SK-N-SH treated with all-trans-retinoic acid at 6 μM for 48 hours (cell line): Measurements from ENCODE around the gene BORCS6.

Experiments used
- ATAC-seq: fragments of 200-7000 bp; cut with Tn5 transposase; 3 replicates; pipeline ENCODE4 v1.9.1; 2020; ENCODE audit warnings: mild to moderate bottlenecking, moderate library complexity
- ARNTL ChIP-seq: fragments of 450-650 bp; formaldehyde crosslinking; IDR thresholded peaks from 2 replicates; pipeline ENCODE4 v1.5.0; 2020; ENCODE audit warnings: low read depth, mild to moderate bottlenecking, moderate library complexity, borderline replicate concordance
- BACH2 ChIP-seq: fragments of 250-450 bp; sonication (Bioruptor Pico); IDR thresholded peaks from 2 replicates; pipeline ENCODE4 v1.9.0; 2021; ENCODE audit warnings: mild to moderate bottlenecking, borderline replicate concordance
- CSDC2 ChIP-seq: fragments of 250-450 bp; sonication (Bioruptor Pico); IDR thresholded peaks from 2 replicates; pipeline ENCODE4 v1.5.0; 2020; ENCODE audit warnings: mild to moderate bottlenecking, moderate library complexity
- CSRNP3 ChIP-seq: fragments of 250-450 bp; sonication (Bioruptor Pico); IDR thresholded peaks from 2 replicates; pipeline ENCODE4 v1.5.1; 2021; ENCODE audit warnings: mild to moderate bottlenecking, moderate library complexity
- ESRRG ChIP-seq: fragments of 250-450 bp; sonication (Bioruptor Pico); IDR thresholded peaks from 2 replicates; pipeline ENCODE4 v1.6.1; 2021; ENCODE audit warnings: mild to moderate bottlenecking
- GLIS3 ChIP-seq: fragments of 250-450 bp; sonication (Bioruptor Pico); IDR thresholded peaks from 2 replicates; pipeline ENCODE4 v1.5.0; 2020; ENCODE audit warnings: mild to moderate bottlenecking, moderate library complexity
- ISL1 ChIP-seq: fragments of 250-450 bp; sonication (Bioruptor Pico); IDR thresholded peaks from 2 replicates; pipeline ENCODE4 v2.1.2; 2022; ENCODE audit warnings: mild to moderate bottlenecking, moderate library complexity
- OSR1 ChIP-seq: fragments of 250-450 bp; sonication (Bioruptor Pico); IDR thresholded peaks from 2 replicates; pipeline ENCODE4 v1.8.0; 2022; ENCODE audit warnings: moderate library complexity, mild to moderate bottlenecking, inconsistent platforms
- PATZ1 ChIP-seq: fragments of 250-450 bp; sonication (Bioruptor Pico); IDR thresholded peaks from 2 replicates; pipeline ENCODE4 v1.8.0; 2020; ENCODE audit warnings: mild to moderate bottlenecking, moderate library complexity, borderline replicate concordance
- PPARA ChIP-seq: fragments of 250-450 bp; sonication (Bioruptor Pico); IDR thresholded peaks from 2 replicates; pipeline ENCODE4 v1.5.0; 2020; ENCODE audit warnings: mild to moderate bottlenecking, borderline replicate concordance
- RARB ChIP-seq: fragments of 250-450 bp; sonication (Bioruptor Pico); IDR thresholded peaks from 2 replicates; pipeline ENCODE4 v1.8.0; 2021; ENCODE audit warnings: mild to moderate bottlenecking, moderate library complexity
- SNAI2 ChIP-seq: fragments of 250-450 bp; sonication (Bioruptor Pico); IDR thresholded peaks from 2 replicates; pipeline ENCODE4 v1.5.0; 2020; ENCODE audit warnings: mild to moderate bottlenecking, moderate library complexity
- TCF4 ChIP-seq: fragments of 250-450 bp; sonication (Bioruptor Pico); IDR thresholded peaks from 2 replicates; pipeline ENCODE4 v1.8.0; 2021; ENCODE audit warnings: mild to moderate bottlenecking, moderate library complexity, borderline replicate concordance
- TOX ChIP-seq: fragments of 250-450 bp; sonication (Bioruptor Pico); IDR thresholded peaks from 2 replicates; pipeline ENCODE4 v1.8.0; 2021; ENCODE audit warnings: mild to moderate bottlenecking, moderate library complexity, borderline replicate concordance
- ZC3H10 ChIP-seq: fragments of 250-450 bp; sonication (Bioruptor Pico); IDR thresholded peaks from 2 replicates; pipeline ENCODE4 v1.5.1; 2021; ENCODE audit warnings: mild to moderate bottlenecking, moderate library complexity
- ZFP30 ChIP-seq: fragments of 450-650 bp; formaldehyde crosslinking; IDR thresholded peaks from 2 replicates; pipeline ENCODE4 v1.5.0; 2022; ENCODE audit warnings: mild to moderate bottlenecking, moderate library complexity
- ZNF565 ChIP-seq: fragments of 450-650 bp; formaldehyde crosslinking; conservative IDR thresholded peaks from 2 replicates; pipeline ENCODE4 v1.5.0; 2020; ENCODE audit warnings: low read depth, mild to moderate bottlenecking, moderate library complexity
- ZNF8 ChIP-seq: fragments of 450-650 bp; formaldehyde crosslinking; IDR thresholded peaks from 2 replicates; pipeline ENCODE4 v1.5.0; 2020; ENCODE audit warnings: mild to moderate bottlenecking, moderate library complexity
- TF ChIP-seq, protein P1 (sequence below): fragments of 250-450 bp; sonication (Bioruptor Pico); IDR thresholded peaks from 2 replicates; pipeline ENCODE4 v1.5.1; 2020; ENCODE audit warnings: low read depth, mild to moderate bottlenecking, moderate library complexity
- TF ChIP-seq, protein P2 (sequence below): fragments of 250-450 bp; sonication (Bioruptor Pico); IDR thresholded peaks from 2 replicates; pipeline ENCODE4 v1.5.0; 2020; ENCODE audit warnings: mild to moderate bottlenecking, moderate library complexity

Gene BORCS6

DNA sequence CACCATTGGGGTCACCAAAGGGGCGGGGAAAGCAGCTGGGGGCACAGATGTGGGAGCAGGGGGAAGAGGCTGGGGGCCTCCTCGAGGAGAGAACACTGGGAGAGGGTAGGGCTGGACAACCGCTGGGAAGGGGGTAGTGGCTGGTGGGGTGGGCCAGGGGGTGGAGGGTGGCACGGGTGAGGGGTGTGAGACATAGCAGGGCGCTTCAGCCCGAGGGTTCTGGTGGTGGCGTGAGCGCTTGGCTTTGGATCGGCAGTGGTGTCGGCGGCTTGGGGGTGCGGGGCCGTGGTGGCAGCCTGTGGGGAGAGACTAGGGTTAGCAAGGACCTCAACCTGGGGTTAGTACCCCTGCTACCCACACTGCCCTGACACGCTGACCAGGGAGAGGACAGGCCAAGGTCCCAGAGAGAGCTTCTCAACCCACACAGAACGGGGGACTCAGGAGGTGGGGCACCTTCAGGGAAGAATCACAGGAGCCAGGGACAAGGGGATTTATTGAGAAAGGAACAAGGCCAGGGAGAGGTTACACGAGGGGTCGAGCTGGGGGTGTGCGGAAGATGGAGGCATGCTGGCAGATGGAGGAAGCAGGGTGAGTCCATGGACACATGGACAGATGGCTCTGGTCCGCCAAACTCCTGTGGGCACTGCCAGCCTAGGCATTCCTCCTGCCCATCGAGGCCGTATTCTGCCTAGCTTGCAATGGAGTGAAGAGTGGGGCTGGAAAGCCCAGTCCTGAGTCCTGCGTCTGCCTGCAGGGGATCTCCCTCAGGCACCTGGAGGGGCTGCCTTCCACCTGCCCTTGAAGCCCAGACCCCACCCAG, 46.2 kb downstream of the BORCS6 start (continued):
- no peak for TF ChIP-seq OSR1 (CRISPR knock-in tag)

GRCh38 chr17:8142887-8143580, 46.9 kb downstream of the BORCS6 start:
- TF ChIP-seq OSR1 (CRISPR knock-in tag): no peak
- no peak for TF ChIP-seq ZNF8 (CRISPR knock-in tag)
- no peak for TF ChIP-seq ZFP30 (CRISPR knock-in tag)
- TF ChIP-seq GLIS3 (CRISPR knock-in tag): no peak
- no peak for TF ChIP-seq CSRNP3 (CRISPR knock-in tag)
- TF ChIP-seq, protein P1, sequence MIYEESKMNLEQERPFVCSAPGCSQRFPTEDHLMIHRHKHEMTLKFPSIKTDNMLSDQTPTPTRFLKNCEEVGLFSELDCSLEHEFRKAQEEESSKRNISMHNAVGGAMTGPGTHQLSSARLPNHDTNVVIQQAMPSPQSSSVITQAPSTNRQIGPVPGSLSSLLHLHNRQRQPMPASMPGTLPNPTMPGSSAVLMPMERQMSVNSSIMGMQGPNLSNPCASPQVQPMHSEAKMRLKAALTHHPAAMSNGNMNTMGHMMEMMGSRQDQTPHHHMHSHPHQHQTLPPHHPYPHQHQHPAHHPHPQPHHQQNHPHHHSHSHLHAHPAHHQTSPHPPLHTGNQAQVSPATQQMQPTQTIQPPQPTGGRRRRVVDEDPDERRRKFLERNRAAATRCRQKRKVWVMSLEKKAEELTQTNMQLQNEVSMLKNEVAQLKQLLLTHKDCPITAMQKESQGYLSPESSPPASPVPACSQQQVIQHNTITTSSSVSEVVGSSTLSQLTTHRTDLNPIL (CRISPR knock-in tag): no peak
- TF ChIP-seq CSDC2 (CRISPR knock-in tag): no peak
- no peak for TF ChIP-seq BACH2
- TF ChIP-seq RARB (CRISPR knock-in tag): no peak
- no peak for TF ChIP-seq ISL1 (CRISPR knock-in tag)
- TF ChIP-seq ZNF565 (CRISPR knock-in tag): no peak
- no peak for TF ChIP-seq ESRRG (CRISPR knock-in tag)
- ATAC-seq: no peak

- TF ChIP-seq TOX (CRISPR knock-in tag) (no peak), RARB (CRISPR knock-in tag) (no peak), ISL1 (CRISPR knock-in tag) (no peak), ZC3H10 (CRISPR knock-in tag) (no peak), TCF4 (no peak), OSR1 (CRISPR knock-in tag) (no peak), ZFP30 (CRISPR knock-in tag) (no peak), SNAI2 (CRISPR knock-in tag) (no peak), ZNF565 (CRISPR knock-in tag) (no peak), CSRNP3 (CRISPR knock-in tag) (no peak), ESRRG (CRISPR knock-in tag) (no peak), PPARA (CRISPR knock-in tag) (no peak), BACH2 (no peak), ARNTL (no peak), GLIS3 (CRISPR knock-in tag) (no peak), PATZ1 (CRISPR knock-in tag) (no peak)
- TF ChIP-seq, protein P2, sequence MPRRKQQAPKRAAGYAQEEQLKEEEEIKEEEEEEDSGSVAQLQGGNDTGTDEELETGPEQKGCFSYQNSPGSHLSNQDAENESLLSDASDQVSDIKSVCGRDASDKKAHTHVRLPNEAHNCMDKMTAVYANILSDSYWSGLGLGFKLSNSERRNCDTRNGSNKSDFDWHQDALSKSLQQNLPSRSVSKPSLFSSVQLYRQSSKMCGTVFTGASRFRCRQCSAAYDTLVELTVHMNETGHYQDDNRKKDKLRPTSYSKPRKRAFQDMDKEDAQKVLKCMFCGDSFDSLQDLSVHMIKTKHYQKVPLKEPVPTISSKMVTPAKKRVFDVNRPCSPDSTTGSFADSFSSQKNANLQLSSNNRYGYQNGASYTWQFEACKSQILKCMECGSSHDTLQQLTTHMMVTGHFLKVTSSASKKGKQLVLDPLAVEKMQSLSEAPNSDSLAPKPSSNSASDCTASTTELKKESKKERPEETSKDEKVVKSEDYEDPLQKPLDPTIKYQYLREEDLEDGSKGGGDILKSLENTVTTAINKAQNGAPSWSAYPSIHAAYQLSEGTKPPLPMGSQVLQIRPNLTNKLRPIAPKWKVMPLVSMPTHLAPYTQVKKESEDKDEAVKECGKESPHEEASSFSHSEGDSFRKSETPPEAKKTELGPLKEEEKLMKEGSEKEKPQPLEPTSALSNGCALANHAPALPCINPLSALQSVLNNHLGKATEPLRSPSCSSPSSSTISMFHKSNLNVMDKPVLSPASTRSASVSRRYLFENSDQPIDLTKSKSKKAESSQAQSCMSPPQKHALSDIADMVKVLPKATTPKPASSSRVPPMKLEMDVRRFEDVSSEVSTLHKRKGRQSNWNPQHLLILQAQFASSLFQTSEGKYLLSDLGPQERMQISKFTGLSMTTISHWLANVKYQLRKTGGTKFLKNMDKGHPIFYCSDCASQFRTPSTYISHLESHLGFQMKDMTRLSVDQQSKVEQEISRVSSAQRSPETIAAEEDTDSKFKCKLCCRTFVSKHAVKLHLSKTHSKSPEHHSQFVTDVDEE: no peak
- TF ChIP-seq, protein P1 (CRISPR knock-in tag): no peak
- no peak for ATAC-seq
These were observed 47.7 kb downstream of the BORCS6 start for GRCh38 chr17:8142158-8142886.
